H1 (cell line): ENCODE measurements around the gene CPEB1. TPM values are rescaled to one million over a fixed set of nuclear protein-coding genes. Genes with fewer than 3 reads are reported as not detected.

Experiments
- CTCF ChIA-PET: fragments of 300-600 bp; sonication (Branson Sonifier 250); formaldehyde crosslinking; loops from one replicate; lab custom pipeline; 2021; ENCODE audit not compliant: partially characterized antibody; lab: Charles Lee
- POLR2A ChIA-PET: fragments of 300-600 bp; sonication (Branson Sonifier 250); formaldehyde crosslinking; loops from one replicate; lab custom pipeline; 2021; ENCODE audit warnings: inconsistent platforms; ENCODE audit not compliant: partially characterized antibody; lab: Charles Lee
- DNase-seq, 2 experiments: peaks; one replicate each; pipeline versions ENCODE4 v3.0.0 to v3.0.0-alpha.2; 2010 to 2022; ENCODE audit warnings: low spot score in 2 of 2, low read depth in 1 of 2, mixed read lengths in 1 of 2
- FAIRE-seq: peaks from 2 replicates; lab custom pipeline; 2011; peaks lifted over from hg19 to GRCh38; lab: Jason Lieb, UNC
- H2AFZ ChIP-seq: 2 replicates; pipeline ENCODE4 v1.8.1; 2012; ENCODE audit warnings: low read length, inconsistent platforms
- H2AK5ac ChIP-seq: 2 replicates; pipeline ENCODE4 v1.6.1; 2013; ENCODE audit warnings: low read depth, low read length
- H2BK120ac ChIP-seq: replicated peaks from 2 replicates; pipeline ENCODE3; 2013; ENCODE audit warnings: low read depth, low read length, inconsistent platforms
- H2BK12ac ChIP-seq: 2 replicates; pipeline ENCODE4 v1.6.1; 2013; ENCODE audit warnings: low read depth, low read length
- H2BK15ac ChIP-seq: 2 replicates; pipeline ENCODE4 v1.6.1; 2013; ENCODE audit warnings: low read length
- H2BK20ac ChIP-seq: 2 replicates; pipeline ENCODE4 v1.6.1; 2013; ENCODE audit warnings: low read length
- H2BK5ac ChIP-seq: 2 replicates; pipeline ENCODE4 v1.6.1; 2013; ENCODE audit warnings: low read depth, low read length
- H3K14ac ChIP-seq: 2 replicates; pipeline ENCODE4 v1.6.1; 2013; ENCODE audit warnings: inconsistent platforms; ENCODE audit not compliant: insufficient read length
- H3K18ac ChIP-seq: 2 replicates; pipeline ENCODE4 v1.6.1; 2013; ENCODE audit warnings: low read length; ENCODE audit errors: extremely low read depth
- H3K23ac ChIP-seq: 2 replicates; pipeline ENCODE4 v1.6.1; 2013; ENCODE audit warnings: inconsistent platforms; ENCODE audit not compliant: insufficient read length
- H3K23me2 ChIP-seq: 2 replicates; pipeline ENCODE4 v1.6.1; 2013; ENCODE audit warnings: low read depth, low read length
- H3K27ac ChIP-seq: 2 replicates; pipeline ENCODE4 v1.6.1; 2011; ENCODE audit warnings: low read depth, low read length, inconsistent platforms
- H3K27me3 ChIP-seq, 4 experiments: replicated peaks in 1 of 4; 1 replicate in 1 of 4; 2 replicates in 3 of 4; pipeline versions ENCODE4 v1.6.1 to v1.8.1; 2011 to 2013; ENCODE audit warnings: low read length in 3 of 4, mild to moderate bottlenecking in 3 of 4, inconsistent platforms in 2 of 4, mixed read lengths in 2 of 4, moderate library complexity in 1 of 4; ENCODE audit not compliant: control insufficient read depth in 3 of 4, insufficient read depth in 3 of 4; ENCODE audit errors: extremely low read depth in 1 of 4
- H3K36me3 ChIP-seq, 4 experiments: 2 replicates each; pipeline versions ENCODE4 v1.6.1 to v1.8.1; 2011 to 2013; ENCODE audit warnings: mild to moderate bottlenecking in 4 of 4, low read length in 3 of 4, moderate library complexity in 2 of 4, control low read depth in 1 of 4, inconsistent platforms in 1 of 4; ENCODE audit not compliant: insufficient read depth in 4 of 4, control insufficient read depth in 2 of 4
- H3K4ac ChIP-seq: replicated peaks from 2 replicates; pipeline ENCODE3; 2013; ENCODE audit warnings: low read length, low read depth, mixed read lengths, inconsistent platforms; ENCODE audit not compliant: insufficient read length
- H3K4me1 ChIP-seq, 4 experiments: replicated peaks in 1 of 4; 1 replicate in 1 of 4; 2 replicates in 3 of 4; pipeline versions ENCODE4 v1.6.1 to v1.8.1; 2011 to 2013; ENCODE audit warnings: low read length in 3 of 4, inconsistent platforms in 2 of 4, mixed read lengths in 1 of 4; ENCODE audit not compliant: insufficient read depth in 4 of 4, control insufficient read depth in 3 of 4
- H3K4me2 ChIP-seq, 2 experiments: 2 replicates each; pipeline versions ENCODE4 v1.6.1 to v1.8.1; 2011 to 2013; ENCODE audit warnings: low read depth in 2 of 2, low read length in 2 of 2, control low read depth in 1 of 2, inconsistent platforms in 1 of 2, mild to moderate bottlenecking in 1 of 2; ENCODE audit not compliant: insufficient read depth in 1 of 2
- H3K4me3 ChIP-seq, 4 experiments: fragments of 200-600, 300-600 bp in 1 of 4; sonication (generic), shearing (Covaris generic), sonication (Bioruptor Twin) in 1 of 4; 2 replicates each; pipeline versions ENCODE4 v1.5.1 to v1.8.1; 2011 to 2016; ENCODE audit warnings: low read length in 4 of 4, low read depth in 3 of 4, control low read depth in 2 of 4, inconsistent platforms in 2 of 4, mild to moderate bottlenecking in 2 of 4, mixed read lengths in 1 of 4, moderate library complexity in 1 of 4; ENCODE audit not compliant: insufficient read depth in 2 of 4; ENCODE audit errors: extremely low read depth in 1 of 4
- H3K56ac ChIP-seq: replicated peaks from 2 replicates; pipeline ENCODE3; 2013; ENCODE audit warnings: low read depth, mild to moderate bottlenecking, mixed read lengths, low read length, inconsistent platforms; ENCODE audit not compliant: insufficient read length
- H3K79me1 ChIP-seq: 2 replicates; pipeline ENCODE4 v1.6.1; 2013; ENCODE audit warnings: low read depth, low read length, control low read depth
- H3K79me2 ChIP-seq, 2 experiments: 2 replicates each; pipeline versions ENCODE4 v1.6.1 to v1.8.1; 2012 to 2013; ENCODE audit warnings: low read length in 2 of 2, mild to moderate bottlenecking in 2 of 2, inconsistent platforms in 1 of 2; ENCODE audit not compliant: insufficient read depth in 2 of 2, control insufficient read depth in 1 of 2
- H3K9ac ChIP-seq, 4 experiments: replicated peaks in 1 of 4; 1 replicate in 1 of 4; 2 replicates in 3 of 4; pipeline versions ENCODE4 v1.6.1 to v1.8.1; 2011 to 2013; ENCODE audit warnings: low read depth in 3 of 4, low read length in 3 of 4, control low read depth in 2 of 4, mild to moderate bottlenecking in 2 of 4, moderate library complexity in 2 of 4, inconsistent platforms in 1 of 4; ENCODE audit errors: extremely low read depth in 1 of 4
- H3K9me3 ChIP-seq, 2 experiments: 2 replicates each; pipeline versions ENCODE4 v1.6.1 to v1.8.1; 2012 to 2013; ENCODE audit warnings: mild to moderate bottlenecking in 2 of 2, moderate library complexity in 2 of 2, control low read depth in 1 of 2, inconsistent platforms in 1 of 2, low read depth in 1 of 2, low read length in 1 of 2, mixed read lengths in 1 of 2; ENCODE audit not compliant: insufficient read depth in 2 of 2
- H4K20me1 ChIP-seq, 2 experiments: replicated peaks in 1 of 2; 2 replicates each; pipeline versions ENCODE3 to v1.8.1; 2011 to 2013; ENCODE audit warnings: inconsistent platforms in 2 of 2, low read length in 2 of 2, mild to moderate bottlenecking in 1 of 2; ENCODE audit not compliant: insufficient read depth in 2 of 2, control insufficient read depth in 1 of 2
- H4K5ac ChIP-seq: 2 replicates; pipeline ENCODE4 v1.6.1; 2013; ENCODE audit warnings: low read length, low read depth, mixed read lengths, inconsistent platforms; ENCODE audit not compliant: insufficient read length
- H4K8ac ChIP-seq: 2 replicates; pipeline ENCODE4 v1.8.0; 2013; ENCODE audit warnings: mild to moderate bottlenecking, moderate library complexity, low read length, inconsistent platforms; ENCODE audit not compliant: insufficient read depth; ENCODE audit errors: extremely low read depth
- H4K91ac ChIP-seq: replicated peaks from 2 replicates; pipeline ENCODE3; 2013; ENCODE audit warnings: low read length, mixed read lengths, inconsistent platforms; ENCODE audit not compliant: insufficient read length
- BACH1 ChIP-seq: IDR thresholded peaks from 2 replicates; pipeline ENCODE4 v1.6.1; 2012; ENCODE audit warnings: low read length, improper control_type of control experiment
- BCL11A ChIP-seq, 2 experiments: IDR thresholded peaks; one replicate each; pipeline ENCODE4 v1.6.1; 2011; ENCODE audit warnings: low read depth in 2 of 2, low read length in 2 of 2, mild to moderate bottlenecking in 2 of 2
- CEBPB ChIP-seq: IDR thresholded peaks from 2 replicates; pipeline ENCODE4 v1.6.1; 2012; ENCODE audit warnings: low read depth, low read length
- EP300 ChIP-seq, 2 experiments: IDR thresholded peaks; 1 replicate in 1 of 2; 2 replicates in 1 of 2; pipeline ENCODE4 v1.6.1; 2011 to 2012; ENCODE audit warnings: low read depth in 2 of 2, low read length in 2 of 2, mild to moderate bottlenecking in 2 of 2, borderline replicate concordance in 1 of 2, inconsistent platforms in 1 of 2, moderate library complexity in 1 of 2
- NANOG ChIP-seq: IDR thresholded peaks from 2 replicates; pipeline ENCODE4 v1.6.1; 2011; ENCODE audit warnings: low read length, low read depth, mild to moderate bottlenecking, inconsistent platforms; ENCODE audit not compliant: insufficient read depth, poor library complexity, severe bottlenecking
- RAD21 ChIP-seq, 2 experiments: IDR thresholded peaks in 1 of 2; conservative IDR thresholded peaks in 1 of 2; 2 replicates each; pipeline ENCODE4 v1.6.1; 2011; ENCODE audit warnings: low read depth in 2 of 2, low read length in 2 of 2, improper control_type of control experiment in 1 of 2, inconsistent platforms in 1 of 2, mild to moderate bottlenecking in 1 of 2, moderate library complexity in 1 of 2
- RXRA ChIP-seq: IDR thresholded peaks from 2 replicates; pipeline ENCODE4 v1.6.1; 2011; ENCODE audit warnings: low read depth, mild to moderate bottlenecking, low read length, moderate library complexity; ENCODE audit not compliant: insufficient read depth
- SP4 ChIP-seq: IDR thresholded peaks from 2 replicates; pipeline ENCODE4 v1.6.1; 2012; ENCODE audit warnings: low read length, inconsistent platforms
- TAF7 ChIP-seq: optimal IDR thresholded peaks from 2 replicates; pipeline ENCODE3; 2011; ENCODE audit warnings: low read depth, mild to moderate bottlenecking, inconsistent platforms, low read length, moderate library complexity, borderline replicate concordance
- TCF12 ChIP-seq: IDR thresholded peaks from 2 replicates; pipeline ENCODE4 v1.6.1; 2011; ENCODE audit warnings: low read depth, mild to moderate bottlenecking, low read length
- WGBS, 2 experiments: shearing (Covaris generic) in 1 of 2; methylation state at CpG; one replicate each; pipeline versions ENCODE4 v1.1.6 to v1.1.7; 2013 to 2015; ENCODE audit warnings: low lambda C conversion rate in 2 of 2, mixed read lengths in 2 of 2, inconsistent platforms in 1 of 2, low coverage in 1 of 2, missing lambda C conversion rate in 1 of 2; ENCODE audit not compliant: insufficient replicate concordance in 2 of 2, insufficient coverage in 1 of 2, insufficient read length in 1 of 2; ENCODE audit errors: extremely low coverage in 1 of 2, missing lambda C conversion rate in 1 of 2; 5-methylcytosine and 5-hydroxymethylcytosine counted together
- polyA plus RNA-seq, 7 experiments: library from polyadenylated mRNA; depleted of rRNA in 3 of 7; stranded (reverse) in 5 of 7; unstranded in 2 of 7; fragments of >200 nt in 5 of 7; fragments of 200-250 nt in 2 of 7; gene quantifications; 1 replicate in 5 of 7; 2 replicates in 1 of 7; 4 replicates in 1 of 7; pipeline versions ENCODE4 v1.2.1 to v1.2.3, GENCODE V29; 2011 to 2013; ENCODE audit warnings: missing spikeins in 2 of 7, mixed read lengths in 2 of 7
- total RNA-seq: library from RNA; stranded (reverse); fragmentation: NEBNext Ultra II Directional; extraction: Animal tissue kit (Norgen Biotek cat#: 25700); gene quantifications from 2 replicates; pipeline ENCODE4 v1.2.1, GENCODE V29; 2021
- TF ChIP-seq, protein P1 (sequence below), 3 experiments: IDR thresholded peaks; 1 replicate in 2 of 3; 2 replicates in 1 of 3; pipeline versions ENCODE4 v1.5.1 to v1.6.1; 2011; ENCODE audit warnings: low read length in 3 of 3, mild to moderate bottlenecking in 3 of 3, inconsistent platforms in 2 of 3, low read depth in 1 of 3, moderate library complexity in 1 of 3; ENCODE audit not compliant: insufficient read depth in 1 of 3; ENCODE audit errors: control extremely low read depth in 1 of 3

CPEB1 gene
- total and polyA plus RNA-seq, 2 of the 8 experiments (the other 6 are each of a cell fraction or from before 2014, with no cell fraction given) = 4.4 to 4.5 TPM

DNA sequence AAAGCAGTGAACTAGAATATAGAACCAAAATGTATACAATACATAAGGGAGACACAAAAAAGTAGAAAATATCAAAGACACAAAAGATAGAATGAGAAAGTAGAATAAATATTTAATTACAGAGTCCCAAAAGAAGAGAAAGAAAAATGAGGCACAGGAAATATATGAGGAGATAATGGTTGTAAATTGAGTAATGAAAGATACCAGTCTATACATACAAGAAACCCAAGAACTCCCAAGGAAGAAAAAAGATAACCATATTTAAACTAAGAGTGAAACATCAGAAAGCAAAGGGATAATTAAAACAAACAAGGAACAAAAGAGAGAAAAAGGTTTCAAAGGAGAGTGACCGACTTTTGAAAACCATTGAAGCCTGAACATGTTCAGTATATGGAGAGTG, 47.3 kb downstream of the CPEB1 start:
- H3K79me1 ChIP-seq = no peaks in the 10 kb centered on the region
- no peak overlapping the region for H2BK15ac ChIP-seq
- H3K14ac ChIP-seq = no peak overlapping the region
- WGBS, 2 experiments = 85% methylated on average over 1 of the region's 1 CpG; no CpG with 5 or more reads in 1 of the 2 experiments
- no peak overlapping the region for H2BK12ac ChIP-seq
- H3K23me2 ChIP-seq = no peaks in the 10 kb centered on the region
- H3K23ac ChIP-seq = no peak overlapping the region
- H3K9ac ChIP-seq = no peak overlapping the region
- H2AFZ ChIP-seq = no peak overlapping the region
- H4K20me1 ChIP-seq = no peaks in the 10 kb centered on the region
- TF ChIP-seq EP300 (IDR thresholded peaks at IDR 0.05; ENCODE audit: borderline replicate concordance in 1 of 2, low read depth in 2 of 2, low read length in 2 of 2) = no peak
- no peak for TF ChIP-seq CEBPB
- TF ChIP-seq, protein P1, sequence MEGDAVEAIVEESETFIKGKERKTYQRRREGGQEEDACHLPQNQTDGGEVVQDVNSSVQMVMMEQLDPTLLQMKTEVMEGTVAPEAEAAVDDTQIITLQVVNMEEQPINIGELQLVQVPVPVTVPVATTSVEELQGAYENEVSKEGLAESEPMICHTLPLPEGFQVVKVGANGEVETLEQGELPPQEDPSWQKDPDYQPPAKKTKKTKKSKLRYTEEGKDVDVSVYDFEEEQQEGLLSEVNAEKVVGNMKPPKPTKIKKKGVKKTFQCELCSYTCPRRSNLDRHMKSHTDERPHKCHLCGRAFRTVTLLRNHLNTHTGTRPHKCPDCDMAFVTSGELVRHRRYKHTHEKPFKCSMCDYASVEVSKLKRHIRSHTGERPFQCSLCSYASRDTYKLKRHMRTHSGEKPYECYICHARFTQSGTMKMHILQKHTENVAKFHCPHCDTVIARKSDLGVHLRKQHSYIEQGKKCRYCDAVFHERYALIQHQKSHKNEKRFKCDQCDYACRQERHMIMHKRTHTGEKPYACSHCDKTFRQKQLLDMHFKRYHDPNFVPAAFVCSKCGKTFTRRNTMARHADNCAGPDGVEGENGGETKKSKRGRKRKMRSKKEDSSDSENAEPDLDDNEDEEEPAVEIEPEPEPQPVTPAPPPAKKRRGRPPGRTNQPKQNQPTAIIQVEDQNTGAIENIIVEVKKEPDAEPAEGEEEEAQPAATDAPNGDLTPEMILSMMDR (IDR thresholded peaks at IDR 0.05; ENCODE audit: control extremely low read depth in 1 of 3, insufficient read depth in 1 of 3, low read depth in 1 of 3, low read length in 3 of 3) = no peak
- TF ChIP-seq BACH1 = no peak
- TF ChIP-seq BCL11A (IDR thresholded peaks at IDR 0.05; ENCODE audit: low read depth in 2 of 2, low read length in 2 of 2) = no peak
- no peak for TF ChIP-seq RXRA
- TF ChIP-seq TAF7 = no peak
- TF ChIP-seq SP4 = no peak
- TF ChIP-seq TCF12 = no peak
- TF ChIP-seq RAD21 (IDR thresholded peaks at IDR 0.05 in 1 of 2, conservative IDR thresholded peaks at IDR 0.05 in 1 of 2; ENCODE audit: low read depth in 2 of 2, low read length in 2 of 2) = no peak
- TF ChIP-seq NANOG = no peak
- no peaks in the 10 kb centered on the region for H3K79me2 ChIP-seq
- H3K56ac ChIP-seq = no peak overlapping the region
- H3K27me3 ChIP-seq = no peaks in the 10 kb centered on the region
- no peak overlapping the region for H3K18ac ChIP-seq
- no peak overlapping the region for H3K4me2 ChIP-seq
- H2BK5ac ChIP-seq = no peak overlapping the region
- FAIRE-seq = no peak
- no peaks in the 10 kb centered on the region for H3K36me3 ChIP-seq
- H3K9me3 ChIP-seq = no peaks in the 10 kb centered on the region
- H4K91ac ChIP-seq = no peak overlapping the region
- H2BK20ac ChIP-seq = no peak overlapping the region
- no peak overlapping the region for H2BK120ac ChIP-seq
- DNase-seq = no peak
- H4K5ac ChIP-seq = no peak overlapping the region
- CTCF ChIA-PET = no interaction called here
- no peak overlapping the region for H2AK5ac ChIP-seq
- no peak overlapping the region for H4K8ac ChIP-seq
- no peak overlapping the region for H3K27ac ChIP-seq
- no peak overlapping the region for H3K4ac ChIP-seq
- no peak overlapping the region for H3K4me3 ChIP-seq
- POLR2A ChIA-PET = no interaction called here
- H3K4me1 ChIP-seq = no peaks in the 10 kb centered on the region
